ACHN (cell line): ENCODE data around the gene MVP.

Experiments used
- DNase-seq: peaks from one replicate; pipeline ENCODE4 v3.0.0-alpha.2; 2015
- in situ Hi-C: cut with HindIII; loops from 2 replicates; pipeline ENCODE4 v1.10.0; 2017; ENCODE audit warnings: low sequenced_read_pairs, low pct_ligation_motif_present, low pct_unique_long_range_greater_than_20kb

The MVP gene

GRCh38 chr16:29812754-29813643 is 7.3 kb upstream of the MVP start:
- no peak for DNase-seq
- in situ Hi-C loops, result no loop called here

DNA sequence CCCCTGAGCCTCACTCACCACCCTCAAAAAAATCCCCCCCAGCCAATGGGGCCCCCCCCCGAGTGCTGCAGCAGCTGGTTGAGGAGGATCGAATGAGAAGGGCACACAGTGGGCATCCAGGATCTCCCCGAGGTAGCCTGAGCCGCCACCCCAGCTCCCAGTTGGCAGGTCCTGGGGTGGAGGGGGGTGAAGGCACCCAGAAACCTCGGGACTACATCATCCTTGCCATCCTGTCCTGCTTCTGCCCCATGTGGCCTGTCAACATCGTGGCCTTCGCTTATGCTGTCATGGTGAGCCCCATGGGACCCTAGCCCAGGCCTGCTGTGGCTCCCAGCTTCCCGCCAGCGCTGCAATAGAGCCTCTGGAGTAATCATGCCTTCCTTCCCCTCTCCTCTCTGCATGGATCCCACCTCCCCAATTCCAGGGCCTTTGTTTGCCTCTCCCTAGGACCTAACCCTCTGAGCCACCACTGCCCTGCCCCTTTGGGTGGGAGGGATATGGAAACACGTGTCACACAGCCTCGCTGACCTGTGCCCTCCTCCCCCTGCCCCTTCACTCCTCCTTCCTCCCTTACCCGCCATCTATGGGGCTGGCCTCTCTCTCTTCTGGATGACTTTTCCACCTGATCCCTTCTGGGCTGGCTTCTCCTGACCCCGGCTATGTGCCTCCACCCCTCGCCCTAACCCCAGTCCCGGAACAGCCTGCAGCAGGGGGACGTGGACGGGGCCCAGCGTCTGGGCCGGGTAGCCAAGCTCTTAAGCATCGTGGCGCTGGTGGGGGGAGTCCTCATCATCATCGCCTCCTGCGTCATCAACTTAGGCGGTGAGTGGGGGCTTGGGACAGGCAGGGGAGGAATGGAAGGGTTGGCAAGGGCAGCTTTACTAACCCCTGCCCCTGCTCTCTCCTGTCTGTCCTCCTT is 6.4 kb upstream of the MVP start:
- in situ Hi-C loops, result no loop called here
- DNase-seq, result no peak

DNA sequence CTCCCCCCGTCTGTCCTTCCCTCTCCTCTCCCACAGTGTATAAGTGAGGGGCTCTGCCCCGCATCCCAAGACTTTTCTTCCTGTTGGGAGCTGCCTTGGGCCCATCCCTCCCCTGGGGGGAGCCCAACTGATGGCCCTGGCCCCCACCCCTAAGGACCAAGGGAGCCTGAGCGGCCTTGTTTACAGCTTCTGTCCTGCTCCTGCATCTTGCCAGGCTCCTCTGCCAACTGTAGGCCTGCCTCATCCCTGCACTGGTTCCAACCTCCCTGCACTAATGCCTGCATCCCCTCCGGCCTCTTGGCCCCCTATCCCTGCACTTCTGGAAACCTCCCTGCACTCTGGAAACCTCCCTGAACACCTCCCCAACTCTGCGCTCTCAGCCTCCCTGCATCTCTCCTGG is 5.7 kb upstream of the MVP start:
- no peak for DNase-seq

DNA sequence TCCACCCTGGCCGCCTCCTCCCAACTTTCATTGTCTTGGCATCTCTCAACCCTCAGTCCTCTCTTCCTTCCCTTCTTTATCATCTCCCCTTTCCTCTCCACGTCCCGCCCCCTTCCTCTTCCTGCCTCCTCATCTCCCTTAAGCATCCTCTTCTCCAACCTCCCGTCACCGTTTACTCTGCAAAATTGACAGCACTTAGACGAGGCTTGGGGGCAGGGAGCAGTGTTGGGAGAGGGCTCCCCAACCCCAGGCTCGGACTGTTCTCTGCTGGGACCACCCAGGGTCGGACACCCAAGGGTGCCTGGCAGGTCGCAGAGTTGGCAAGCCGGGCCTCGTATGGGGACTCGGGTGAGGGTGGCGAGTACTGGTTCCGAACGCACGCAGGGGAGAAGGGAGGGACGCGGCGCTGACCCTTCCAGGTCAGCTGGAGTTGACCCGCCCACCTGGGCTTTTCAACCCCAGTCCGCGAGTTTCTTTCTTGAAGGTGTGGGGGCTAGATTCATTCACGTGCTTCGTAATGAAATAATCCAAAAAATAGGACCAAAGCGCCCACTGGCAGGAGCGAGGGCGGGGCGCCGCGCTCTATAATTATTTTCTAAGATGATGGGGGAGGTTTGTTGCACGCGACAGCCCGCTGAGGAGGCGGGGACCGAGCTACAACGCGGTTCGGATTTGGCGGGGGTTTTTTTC is 5.1 kb upstream of the MVP start:
- no peak for DNase-seq
- in situ Hi-C loops, result no loop called here

More for the DNA sequence above, 5.7 kb upstream of the MVP start:
- in situ Hi-C loops, result no loop called here

GRCh38 chr16:29815793-29816693 is 4.2 kb upstream of the MVP start, which contains the start of gene PAGR1:
Gene PAGR1, plus strand, starts transcription at chr16:29816152. Its CDS starts 374 bp downstream, at chr16:29816526.
- in situ Hi-C loops, result no loop called here
- peak; percentile 100 for DNase-seq

DNA sequence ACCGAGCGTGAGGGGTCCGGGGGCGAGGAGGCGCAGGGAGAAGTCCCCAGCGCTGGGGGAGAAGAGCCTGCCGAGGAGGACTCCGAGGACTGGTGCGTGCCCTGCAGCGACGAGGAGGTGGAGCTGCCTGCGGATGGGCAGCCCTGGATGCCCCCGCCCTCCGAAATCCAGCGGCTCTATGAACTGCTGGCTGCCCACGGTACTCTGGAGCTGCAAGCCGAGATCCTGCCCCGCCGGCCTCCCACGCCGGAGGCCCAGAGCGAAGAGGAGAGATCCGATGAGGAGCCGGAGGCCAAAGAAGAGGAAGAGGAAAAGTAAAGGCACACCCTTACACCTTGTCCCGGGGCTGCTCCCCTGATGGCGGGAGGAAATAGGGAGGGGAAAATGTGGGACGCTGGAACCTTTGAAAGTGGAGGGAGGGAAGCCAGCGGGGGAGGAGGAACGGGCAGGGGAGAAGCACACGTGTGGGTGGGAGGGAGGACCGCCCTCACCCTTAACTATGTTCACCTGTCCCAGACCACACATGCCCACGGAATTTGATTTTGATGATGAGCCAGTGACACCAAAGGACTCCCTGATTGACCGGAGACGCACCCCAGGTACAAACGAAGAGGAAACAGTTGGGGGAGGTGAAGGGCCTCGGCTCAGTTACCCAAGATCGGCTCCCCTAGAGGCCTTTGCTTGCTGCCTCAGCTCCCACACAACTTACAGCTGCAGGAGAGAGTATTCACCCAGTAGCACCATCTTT is 3.4 kb upstream of the MVP start:
- DNase-seq, result peak; percentile 80
- in situ Hi-C loops, result no loop called here

- DNase-seq, result no peak
- in situ Hi-C loops, result no loop called here
Observed at GRCh38 chr16:29818082-29818481, 2.2 kb upstream of the MVP start.

DNA sequence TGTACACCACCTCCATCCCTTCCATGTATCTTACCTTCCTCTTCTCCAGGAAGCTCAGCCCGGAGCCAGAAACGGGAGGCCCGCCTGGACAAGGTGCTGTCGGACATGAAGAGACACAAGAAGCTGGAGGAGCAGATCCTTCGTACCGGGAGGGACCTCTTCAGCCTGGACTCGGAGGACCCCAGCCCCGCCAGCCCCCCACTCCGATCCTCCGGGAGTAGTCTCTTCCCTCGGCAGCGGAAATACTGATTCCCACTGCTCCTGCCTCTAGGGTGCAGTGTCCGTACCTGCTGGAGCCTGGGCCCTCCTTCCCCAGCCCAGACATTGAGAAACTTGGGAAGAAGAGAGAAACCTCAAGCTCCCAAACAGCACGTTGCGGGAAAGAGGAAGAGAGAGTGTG is 756 bp upstream of the MVP start:
- DNase-seq, result peak; percentile 30
- in situ Hi-C loops, result no loop called here

GRCh38 chr16:29820730-29821642 is 724 bp downstream of the MVP start:
- DNase-seq, result peak; percentile 61

DNA sequence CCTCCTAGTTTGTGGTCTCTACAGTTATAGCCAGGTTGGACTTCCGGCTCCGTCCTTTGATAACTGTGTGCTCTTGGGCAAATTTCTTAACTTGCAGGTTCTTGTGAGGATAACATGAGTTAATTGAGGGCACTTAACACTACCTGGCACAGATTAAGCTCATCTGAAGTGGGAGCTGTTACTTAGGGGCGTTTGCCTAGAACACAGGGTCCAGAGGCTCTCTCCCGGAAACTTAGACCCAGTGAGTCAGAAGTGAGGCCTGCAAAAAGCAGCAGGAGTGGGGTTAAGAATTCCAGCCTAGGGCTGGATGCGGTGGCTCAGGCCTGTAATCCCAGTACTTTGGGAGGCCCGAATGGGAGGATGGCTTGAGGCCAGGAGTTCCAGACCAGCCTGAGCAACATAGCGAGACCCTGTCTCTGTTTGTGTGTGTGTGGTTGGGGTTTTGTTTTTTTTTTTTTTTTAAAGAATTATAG is 1.4 kb downstream of the MVP start:
- peak; percentile 86 for DNase-seq
- in situ Hi-C loops, result no loop called here

More at GRCh38 chr16:29820730-29821642, 724 bp downstream of the MVP start:
- in situ Hi-C loops, result no loop called here

GRCh38 chr16:29824589-29825144 is 4.4 kb downstream of the MVP start:
- peak; percentile 86 for DNase-seq
- in situ Hi-C loops, result no loop called here

- in situ Hi-C loops, result no loop called here
- DNase-seq, result peak; percentile 76
Observed at GRCh38 chr16:29825145-29826044, 5.1 kb downstream of the MVP start.

DNA sequence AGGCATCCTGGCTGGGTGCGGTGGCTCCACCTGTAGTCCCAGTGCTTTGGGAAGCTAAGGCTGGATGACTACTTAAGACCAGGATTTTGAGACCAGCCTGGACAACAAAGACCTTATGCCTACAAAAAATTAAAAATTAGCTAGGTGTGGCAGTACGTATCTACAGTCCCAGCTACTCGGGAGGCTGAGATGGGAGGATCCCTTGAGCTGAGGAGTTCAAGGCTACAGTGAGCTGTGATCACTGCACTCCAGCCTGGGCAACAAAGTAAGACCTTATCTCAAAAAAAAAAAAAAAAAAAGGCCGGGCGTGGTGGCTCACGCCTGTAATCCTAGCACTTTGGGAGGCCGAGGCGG is 6.1 kb downstream of the MVP start:
- in situ Hi-C loops, result no loop called here
- DNase-seq, result no peak

GRCh38 chr16:29830774-29831173 is 10.5 kb downstream of the MVP start:
- in situ Hi-C loops, result no loop called here

DNA sequence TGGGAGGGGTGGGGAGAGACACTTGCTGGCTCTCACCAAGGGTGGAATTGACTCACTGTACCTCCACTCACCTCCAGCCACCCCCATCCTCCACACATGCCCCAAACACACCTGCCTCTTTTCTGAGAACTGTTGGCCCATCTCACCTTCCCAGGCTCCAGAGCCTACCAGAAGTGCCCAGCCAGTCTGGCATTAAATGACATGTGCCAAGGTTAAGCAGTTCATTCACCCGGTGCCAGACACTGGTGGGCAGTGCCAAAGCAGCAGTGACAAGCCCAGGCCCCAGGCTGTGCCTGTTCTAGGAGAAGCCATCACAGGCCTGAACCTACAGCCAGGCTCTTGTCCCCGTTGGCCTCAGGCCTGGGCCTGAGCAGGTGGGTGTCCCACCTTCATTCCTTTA is 11.2 kb downstream of the MVP start:
- in situ Hi-C loops, result no loop called here
- no peak for DNase-seq

More at GRCh38 chr16:29830774-29831173, 10.5 kb downstream of the MVP start:
- no peak for DNase-seq
